HG03095 (cell line): ENCODE data around the gene CENPV.
A peak's percentile ranks its signal among the peaks of the same experiment; 100 is the strongest.
"Not testable (repeated sequence)": the region's sequence is repeated elsewhere in the genome, so short reads cannot be mapped to it uniquely, and the experiment has no call there.

ENCODE experiments used
- ATAC-seq: cut with Tn5 transposase; IDR thresholded peaks from one replicate; pipeline ENCODE4 v1.9.1; 2021; ENCODE audit warnings: moderate library complexity; ENCODE audit not compliant: unreplicated experiment

Gene CENPV

DNA sequence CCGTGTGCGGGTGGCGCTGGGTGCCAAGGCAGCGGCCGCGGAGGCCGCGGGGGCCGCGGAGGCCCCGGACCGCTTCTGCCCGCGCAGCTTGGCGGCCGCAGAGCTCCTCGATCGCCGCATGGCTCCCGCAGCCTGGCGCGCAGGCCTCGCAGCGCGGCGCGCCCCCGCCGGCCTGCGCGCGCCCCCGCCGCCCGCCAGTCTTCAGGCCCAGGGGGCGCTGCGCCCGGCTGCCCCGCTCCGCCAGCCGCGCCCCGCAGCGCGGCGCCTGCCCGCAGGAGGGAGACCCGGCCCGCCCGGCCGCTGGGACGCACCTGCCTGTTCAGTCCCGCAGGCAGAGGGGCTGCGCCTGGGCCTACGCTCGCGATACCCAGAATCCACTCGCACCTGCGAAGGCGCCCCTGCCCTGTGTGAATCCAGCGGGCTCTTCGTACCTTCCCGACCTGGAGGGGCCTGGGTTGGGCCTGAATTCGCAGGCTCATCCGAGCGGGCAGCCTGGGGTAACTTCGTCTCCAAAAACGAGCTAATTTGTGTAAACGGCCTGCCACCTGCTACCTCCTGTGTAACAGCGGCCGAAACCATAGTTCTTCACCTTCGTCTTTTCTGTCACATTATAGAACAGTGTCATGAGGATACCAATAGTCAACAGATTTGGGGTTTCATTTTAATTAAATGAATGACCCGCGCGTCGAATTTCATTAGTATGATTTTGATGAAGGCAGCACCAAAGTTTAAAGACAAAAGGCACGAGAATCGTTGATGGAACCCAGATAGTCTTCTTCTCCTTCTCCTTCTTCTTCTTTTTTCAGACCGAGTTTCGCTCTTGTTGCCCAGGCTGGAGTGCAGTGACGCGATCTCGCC is at the start of gene CENPV:
TSS of gene CENPV (minus strand) at position 153 of the 858 bp plus-strand sequence. CDS start at position 120, 33 bp downstream.
- peak; percentile 69 for ATAC-seq

DNA sequence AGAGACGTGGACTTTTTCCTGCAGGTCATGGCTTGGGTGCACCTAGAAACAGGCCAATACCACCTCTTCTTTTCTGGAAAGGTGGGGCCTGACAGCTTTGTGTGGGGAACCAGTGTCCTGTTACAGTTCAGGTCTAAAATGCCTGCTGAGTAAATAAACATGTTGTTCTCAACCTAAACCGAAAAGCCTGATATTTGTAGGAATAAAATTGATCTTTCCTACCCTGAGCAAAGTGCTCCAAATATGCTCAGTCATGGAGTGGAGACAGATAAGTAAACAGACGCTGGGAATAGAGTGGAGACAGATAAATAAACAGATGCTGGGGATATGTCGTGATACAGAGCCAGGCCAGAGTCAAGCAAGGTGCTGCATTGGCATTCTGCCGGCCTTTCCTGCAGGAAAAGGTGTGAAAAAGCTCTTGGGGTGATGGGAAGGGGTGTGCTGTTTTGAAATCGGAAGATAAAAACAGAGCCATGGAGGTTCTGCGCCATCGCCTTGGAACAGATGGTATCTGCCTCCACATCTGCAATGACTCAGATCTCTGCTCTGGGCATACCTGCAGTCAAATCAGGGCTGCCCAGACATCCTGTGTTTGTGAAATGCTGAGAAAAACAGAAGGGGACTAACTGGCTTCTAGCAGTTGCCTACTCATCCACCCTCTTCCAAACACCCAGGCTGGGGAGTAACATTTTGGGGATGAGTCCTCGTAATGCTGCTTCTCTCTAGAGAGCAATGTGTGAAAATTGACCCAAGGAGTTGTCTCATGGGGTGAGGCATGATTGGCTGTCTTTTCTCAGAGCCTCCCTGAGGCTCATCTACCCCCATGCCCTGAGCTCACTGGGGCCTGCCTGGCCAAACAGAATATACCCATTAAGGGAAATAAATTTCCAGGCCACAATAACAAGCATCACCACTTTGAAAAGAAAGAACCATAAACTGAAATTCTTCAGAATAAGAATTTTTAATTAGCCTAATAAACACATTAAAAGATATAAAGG is 45.3 kb upstream of the CENPV start:
- ATAC-seq = peak; percentile 62

DNA sequence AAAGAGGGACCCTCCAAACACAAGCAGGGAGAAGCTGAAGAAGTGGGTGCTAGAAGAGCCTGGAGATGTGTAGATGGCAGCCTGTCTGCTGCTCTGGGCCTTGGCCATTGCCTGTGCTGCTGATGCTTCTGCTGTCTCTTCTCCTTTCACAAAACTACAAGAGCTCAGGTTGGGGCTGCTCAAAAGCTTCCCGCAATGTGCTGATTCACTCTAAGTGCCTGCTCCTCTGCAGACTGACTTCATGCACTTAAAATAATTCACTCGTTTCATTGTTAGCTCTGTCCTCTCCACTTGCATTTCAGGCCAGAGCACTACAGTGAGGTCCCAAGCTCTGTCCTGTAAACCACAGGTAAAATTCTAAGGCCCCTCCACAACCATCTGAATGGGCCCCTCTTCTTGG is 43.4 kb upstream of the CENPV start:
- not testable (repeated sequence) for ATAC-seq

DNA sequence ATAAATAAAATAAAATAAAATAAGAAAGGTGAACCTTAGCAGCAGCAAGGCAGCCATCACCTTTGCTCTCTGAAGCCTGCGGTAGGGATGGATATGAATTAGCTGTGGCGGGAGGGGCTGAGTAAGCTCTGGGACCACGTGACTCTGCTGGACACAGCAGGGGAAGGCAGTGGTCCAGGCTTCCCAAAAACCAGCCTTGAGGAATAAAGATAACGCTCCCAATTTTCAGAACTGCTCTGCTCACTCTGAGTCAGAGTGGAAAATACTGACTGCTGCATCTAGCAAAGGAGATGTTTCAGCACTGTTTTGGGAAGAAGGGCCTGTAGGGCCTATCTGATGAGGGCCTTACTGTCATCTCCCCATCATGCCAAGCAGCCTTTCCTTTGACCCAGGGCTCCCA is 42.6 kb upstream of the CENPV start:
- not testable (repeated sequence) for ATAC-seq

DNA sequence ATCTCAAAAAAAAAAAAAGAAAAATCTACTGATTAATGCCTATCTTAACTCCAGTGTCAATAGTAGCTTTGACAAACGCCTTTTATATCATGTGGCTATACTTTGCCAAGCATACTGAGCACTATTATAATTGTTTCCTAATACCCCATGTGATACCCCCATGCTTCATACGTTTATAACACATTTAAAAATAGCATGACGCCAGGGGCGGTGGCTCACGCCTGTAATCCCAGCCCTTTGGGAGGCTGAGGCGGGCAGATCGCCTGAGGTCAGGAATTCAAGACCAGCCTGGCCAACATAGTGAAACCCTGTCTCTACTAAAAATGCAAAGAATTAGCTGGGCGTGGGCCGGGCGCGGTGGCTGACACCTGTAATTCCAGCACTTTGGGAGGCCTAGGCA is 39.2 kb upstream of the CENPV start:
- not testable (repeated sequence) for ATAC-seq

DNA sequence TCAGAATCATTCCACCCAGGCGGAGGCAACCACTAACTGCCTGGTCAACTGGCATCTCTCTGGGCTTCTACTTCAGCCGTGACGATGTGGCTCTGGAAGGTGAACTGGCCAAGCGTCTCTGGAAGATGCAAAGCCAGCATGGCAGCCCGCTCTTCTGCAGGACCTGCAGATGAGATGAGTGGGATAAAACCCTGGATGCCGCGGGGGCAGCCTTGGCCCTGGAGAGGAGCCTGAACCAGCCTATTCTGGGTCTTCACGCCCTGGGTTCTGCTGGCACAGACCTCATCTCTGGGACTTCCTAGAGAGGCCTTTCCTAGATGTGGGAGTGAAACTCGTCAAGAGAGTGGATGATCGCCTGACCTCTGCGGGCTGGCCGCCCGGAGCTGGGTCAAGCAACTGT is 38.2 kb upstream of the CENPV start:
- ATAC-seq = no peak

DNA sequence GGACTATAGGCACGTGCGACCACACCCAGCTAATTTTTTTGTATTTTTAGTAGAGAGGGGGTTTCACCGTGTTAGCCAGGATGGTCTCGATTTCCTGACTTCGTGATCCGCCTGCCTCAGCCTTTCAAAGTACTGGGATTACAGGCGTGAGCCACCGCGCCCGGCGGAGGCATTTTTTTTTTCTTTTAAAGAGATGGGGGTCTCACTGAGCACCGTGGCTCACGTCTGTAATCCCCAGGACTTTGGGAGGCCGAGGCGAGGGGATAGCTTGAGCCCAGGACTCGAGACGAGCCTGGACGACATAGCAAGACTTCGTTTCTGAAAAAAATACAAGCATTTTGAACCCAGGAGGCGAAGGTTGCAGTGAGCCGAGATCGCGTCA is 32.8 kb upstream of the CENPV start:
- not testable (repeated sequence) for ATAC-seq

DNA sequence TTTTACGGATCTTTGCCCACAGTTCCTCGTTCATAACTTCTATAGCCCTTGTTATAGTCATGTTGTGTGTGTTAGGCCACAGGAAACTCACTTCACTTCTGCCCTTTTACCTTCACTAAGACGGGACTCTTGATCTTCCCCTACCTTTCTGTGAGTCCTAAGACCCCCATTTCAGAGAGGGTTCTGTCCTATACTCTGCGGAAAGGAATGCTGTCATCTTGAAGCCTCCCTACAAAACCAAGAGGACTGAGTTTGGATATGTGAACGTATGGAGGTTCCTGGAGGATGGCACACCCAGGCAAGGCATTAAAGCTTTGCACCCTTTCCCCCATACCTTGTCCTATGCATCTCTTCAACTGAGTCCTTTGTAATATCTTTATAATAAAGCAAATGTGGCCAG is 31.3 kb upstream of the CENPV start:
- no peak for ATAC-seq

DNA sequence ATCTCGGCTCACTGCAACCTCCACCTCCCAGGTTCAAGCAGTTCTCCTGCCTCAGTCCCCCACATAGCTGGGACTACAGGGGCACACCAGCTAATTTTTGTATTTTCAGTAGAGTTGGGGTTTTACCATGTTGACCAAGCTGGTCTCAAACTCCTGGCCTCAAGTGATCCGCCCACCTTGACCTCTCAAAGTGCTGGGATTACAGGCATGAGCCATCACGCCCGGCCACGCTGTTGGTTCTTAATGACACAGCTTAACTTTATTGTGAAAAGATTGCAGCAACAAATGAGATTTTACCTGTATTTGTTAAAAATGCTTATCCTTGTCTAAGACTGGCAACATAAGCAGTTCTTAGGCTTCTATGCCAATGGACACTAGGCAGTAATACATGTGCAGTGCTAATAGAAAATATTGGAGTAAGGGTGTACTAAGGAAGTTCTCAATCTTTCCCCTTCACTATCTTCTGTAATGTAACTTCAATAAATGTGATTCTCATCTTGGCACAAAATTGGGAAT is 30.6 kb upstream of the CENPV start:
- no peak for ATAC-seq

DNA sequence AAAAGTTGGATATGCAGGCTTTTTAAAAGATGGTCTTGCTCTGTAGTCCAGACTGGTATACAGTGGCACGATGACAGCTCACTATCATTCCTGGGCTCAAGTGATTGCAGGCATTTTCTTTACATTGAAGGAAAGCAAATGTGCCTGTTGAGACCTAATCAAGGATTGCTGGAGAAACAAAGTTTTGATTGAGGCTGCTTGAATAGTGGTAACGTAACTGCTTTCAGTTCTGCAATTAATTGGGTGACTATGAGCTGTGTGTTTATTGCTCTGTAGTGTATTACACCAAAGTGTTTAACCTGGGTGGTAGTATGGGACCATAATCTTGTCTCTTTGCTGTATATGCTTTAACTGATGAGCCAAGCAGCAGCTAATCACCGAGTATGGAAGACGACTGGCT is 29.9 kb upstream of the CENPV start:
- ATAC-seq = no peak

DNA sequence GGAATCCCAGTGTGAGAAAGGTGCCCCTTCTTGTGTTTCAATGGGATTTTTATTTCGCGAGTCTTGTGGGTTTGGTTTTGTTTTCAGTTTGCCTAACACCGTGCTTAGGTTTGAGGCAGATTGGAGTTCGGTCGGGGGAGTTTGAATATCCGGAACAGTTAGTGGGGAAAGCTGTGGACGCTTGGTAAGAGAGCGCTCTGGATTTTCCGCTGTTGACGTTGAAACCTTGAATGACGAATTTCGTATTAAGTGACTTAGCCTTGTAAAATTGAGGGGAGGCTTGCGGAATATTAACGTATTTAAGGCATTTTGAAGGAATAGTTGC is 28.2 kb upstream of the CENPV start:
- no peak for ATAC-seq

DNA sequence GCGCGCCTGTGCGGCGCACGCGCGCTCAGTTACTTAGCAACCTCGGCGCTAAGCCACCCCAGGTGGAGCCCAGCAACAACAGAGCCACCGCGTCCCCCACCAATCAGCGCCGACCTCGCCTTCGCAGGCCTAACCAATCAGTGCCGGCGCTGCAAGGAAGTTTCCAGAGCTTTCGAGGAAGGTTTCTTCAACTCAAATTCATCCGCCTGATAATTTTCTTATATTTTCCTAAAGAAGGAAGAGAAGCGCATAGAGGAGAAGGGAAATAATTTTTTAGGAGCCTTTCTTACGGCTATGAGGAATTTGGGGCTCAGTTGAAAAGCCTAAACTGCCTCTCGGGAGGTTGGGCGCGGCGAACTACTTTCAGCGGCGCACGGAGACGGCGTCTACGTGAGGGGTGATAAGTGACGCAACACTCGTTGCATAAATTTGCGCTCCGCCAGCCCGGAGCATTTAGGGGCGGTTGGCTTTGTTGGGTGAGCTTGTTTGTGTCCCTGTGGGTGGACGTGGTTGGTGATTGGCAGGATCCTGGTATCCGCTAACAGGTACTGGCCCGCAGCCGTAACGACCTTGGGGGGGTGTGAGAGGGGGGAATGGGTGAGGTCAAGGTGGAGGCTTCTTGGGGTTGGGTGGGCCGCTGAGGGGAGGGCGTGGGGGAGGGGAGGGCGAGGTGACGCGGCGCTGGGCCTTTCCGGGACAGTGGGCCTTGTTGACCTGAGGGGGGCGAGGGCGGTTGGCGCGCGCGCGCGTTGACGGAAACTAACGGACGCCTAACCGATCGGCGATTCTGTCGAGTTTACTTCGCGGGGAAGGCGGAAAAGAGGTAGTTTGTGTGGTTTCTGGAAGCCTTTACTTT is 27.6 kb upstream of the CENPV start, which contains the start of gene UBB:
TSS of gene UBB (plus strand) at position 452 of the 856 bp plus-strand sequence. CDS start 817 bp downstream, outside the sequence.
- ATAC-seq = peak; percentile 79

DNA sequence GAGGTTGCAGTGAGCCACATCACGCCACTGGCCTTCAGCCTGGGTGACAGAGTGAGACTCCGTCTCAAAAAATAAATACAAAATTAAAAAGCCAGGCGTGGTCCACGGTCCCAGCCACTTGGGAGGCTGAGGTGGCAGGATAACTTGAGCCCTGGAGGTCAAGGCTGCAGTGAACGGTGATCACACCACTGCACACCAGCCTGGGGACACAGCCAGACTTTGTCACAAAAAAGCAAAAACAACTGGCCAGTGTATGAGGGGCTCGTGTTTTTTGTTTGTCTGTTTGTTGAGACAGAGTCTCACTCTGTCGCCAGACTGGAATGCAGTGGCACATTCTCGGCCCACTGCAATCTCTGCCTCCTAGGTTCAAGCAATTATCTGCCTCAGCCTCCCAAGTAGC is 26.4 kb upstream of the CENPV start:
- no peak for ATAC-seq

DNA sequence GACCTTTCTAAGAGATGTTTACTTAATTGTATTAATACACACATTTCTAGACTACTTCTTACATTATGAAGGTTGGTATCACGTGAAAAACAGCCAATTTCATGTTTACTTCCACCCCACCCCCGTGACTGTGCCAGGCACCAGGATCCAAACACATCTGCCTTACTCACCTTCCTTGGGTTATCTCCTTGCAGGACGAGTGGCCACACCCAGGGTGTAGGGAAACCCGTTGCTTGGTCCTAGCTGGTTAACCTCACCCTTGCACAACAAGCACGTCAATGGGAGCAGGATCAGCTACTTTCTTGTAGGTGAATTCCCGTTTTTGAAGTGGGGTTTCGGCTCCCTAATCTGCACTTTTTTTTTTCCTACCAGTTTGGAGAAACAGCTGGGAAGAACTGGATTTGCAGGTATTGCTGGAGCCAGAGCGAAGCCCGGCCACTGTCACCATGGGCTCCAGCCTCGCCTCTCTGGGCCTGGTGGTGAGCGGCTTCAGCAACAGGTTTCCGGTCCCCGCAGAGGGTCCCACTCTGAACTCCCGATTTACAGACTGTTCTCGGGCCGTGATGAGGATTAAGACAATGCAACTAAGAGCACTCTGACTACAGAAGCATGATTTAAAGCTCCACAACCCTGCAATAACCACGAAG is 25.5 kb upstream of the CENPV start:
- no peak for ATAC-seq

DNA sequence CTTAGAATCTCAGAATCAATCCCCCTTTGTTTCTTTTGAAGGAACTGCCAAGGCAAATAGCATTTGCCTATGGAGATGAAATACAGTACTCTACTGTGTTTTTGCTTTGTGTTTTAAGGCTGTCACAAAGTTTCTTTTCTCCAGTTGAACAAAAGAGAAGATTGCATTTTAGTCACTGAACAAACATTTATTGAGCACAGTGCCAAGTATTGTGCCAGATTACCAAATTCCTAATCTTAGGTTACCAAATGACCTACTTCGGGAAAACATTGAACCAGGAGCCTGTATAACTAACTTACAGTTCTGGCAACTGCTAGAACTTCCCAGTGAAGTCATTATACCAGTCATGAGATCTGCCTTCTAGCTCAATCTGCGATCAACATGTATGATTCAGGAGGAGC is 24.7 kb upstream of the CENPV start:
- no peak for ATAC-seq

DNA sequence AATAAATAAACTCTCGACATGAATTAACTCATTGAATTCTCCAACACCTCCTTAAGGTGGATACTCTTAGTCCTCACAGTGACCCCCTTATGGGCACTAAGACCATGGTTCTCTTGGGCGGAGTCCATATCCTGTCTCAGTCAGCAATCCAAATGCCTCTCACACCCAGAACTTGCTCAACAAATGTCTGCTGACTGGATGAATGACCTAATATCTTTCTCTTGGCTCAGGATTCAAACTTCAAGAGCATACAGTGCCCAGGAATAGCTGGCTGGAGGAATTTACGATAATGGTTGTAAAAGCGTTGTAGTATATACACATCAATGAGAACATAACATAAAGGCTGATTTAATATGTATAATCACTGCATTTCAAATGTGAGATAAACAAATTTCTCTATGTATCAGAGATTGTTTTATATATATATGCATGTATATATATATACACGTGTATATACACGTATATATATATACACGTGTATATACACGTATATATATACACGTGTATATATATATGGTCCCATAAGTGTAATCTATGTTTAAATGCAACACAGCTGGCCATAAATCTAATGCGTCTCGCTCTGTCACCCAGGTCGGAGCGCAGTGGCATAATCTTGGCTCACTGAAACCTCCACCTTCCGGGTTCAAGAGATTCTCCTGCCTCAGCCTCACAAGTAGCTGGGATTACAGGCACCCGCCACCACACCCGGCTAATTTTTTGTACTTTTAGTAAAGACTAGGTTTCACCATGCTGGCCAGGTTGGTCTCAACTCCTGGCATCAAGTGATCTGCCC is 21.1 kb upstream of the CENPV start:
- ATAC-seq = no peak

DNA sequence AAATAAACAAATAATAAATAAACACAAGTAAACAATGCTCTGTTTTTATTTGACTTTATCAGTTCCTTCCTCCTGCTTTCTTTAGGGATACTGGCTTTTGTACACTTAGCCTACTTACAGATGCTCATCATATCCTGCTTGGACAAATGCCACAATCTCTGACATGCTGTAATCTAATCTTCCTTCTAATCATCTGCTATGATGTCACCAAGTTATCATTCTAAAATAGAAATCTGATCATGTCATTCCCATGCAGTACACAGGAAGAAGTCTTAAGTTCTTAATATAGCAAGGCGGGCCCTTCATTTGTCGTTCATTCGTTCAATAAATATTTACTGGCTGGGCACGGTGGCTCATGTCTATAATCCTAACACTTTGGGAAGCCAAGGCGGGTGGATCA is 18.5 kb upstream of the CENPV start:
- no peak for ATAC-seq

DNA sequence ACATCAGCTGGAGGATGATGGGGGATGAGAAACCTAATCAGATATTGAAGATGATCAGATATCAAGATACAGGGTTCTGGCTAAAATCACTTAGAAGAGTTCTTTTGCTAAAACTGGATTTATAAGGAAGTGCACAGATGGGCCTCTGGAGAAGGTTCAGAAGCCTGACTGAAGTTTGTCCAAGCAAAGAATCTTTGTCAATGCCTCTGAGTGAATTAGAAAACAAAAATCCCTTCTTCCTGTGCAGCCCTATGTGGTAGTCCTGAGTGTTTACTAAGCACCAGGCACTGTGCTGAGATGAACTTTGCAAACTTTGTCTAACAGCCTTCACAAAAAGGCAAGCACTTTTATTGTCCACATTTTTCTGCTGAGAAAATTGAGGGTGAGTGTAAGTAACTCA is 11.4 kb upstream of the CENPV start:
- ATAC-seq = no peak
